Small intestine (tissue), 7 donors: ENCODE measurements around the gene FAM110C. TPM values are rescaled to one million over a fixed set of nuclear protein-coding genes. Genes with fewer than 3 reads are reported as not detected.
A peak's percentile ranks its signal among the peaks of the same experiment; 100 is the strongest.

Experiments used
- DNase-seq, 2 donors: peaks; one replicate each; pipeline versions ENCODE4 v3.0.0 to v3.0.0-alpha.2; 2013
- FAIRE-seq: peaks from 2 replicates; lab custom pipeline; 2012; peaks lifted over from hg19 to GRCh38; lab: Jason Lieb, UNC
- H3K27ac ChIP-seq, 3 donors: one replicate each; pipeline ENCODE4 v1.5.1; 2013; ENCODE audit warnings: low read length in 2 of 3, mild to moderate bottlenecking in 2 of 3, control low read depth in 1 of 3, inconsistent platforms in 1 of 3, low read depth in 1 of 3, moderate library complexity in 1 of 3
- H3K27me3 ChIP-seq, 3 donors: one replicate each; pipeline ENCODE4 v1.6.1; 2013; ENCODE audit warnings: low read length in 3 of 3, inconsistent platforms in 1 of 3; ENCODE audit not compliant: control insufficient read depth in 3 of 3, insufficient read depth in 3 of 3
- H3K36me3 ChIP-seq, 3 donors: one replicate each; pipeline ENCODE4 v1.6.1; 2013; ENCODE audit warnings: low read length in 3 of 3, inconsistent platforms in 1 of 3, low read depth in 1 of 3, mild to moderate bottlenecking in 1 of 3, moderate library complexity in 1 of 3; ENCODE audit not compliant: control insufficient read depth in 3 of 3, insufficient read depth in 2 of 3
- H3K4me1 ChIP-seq, 3 donors: one replicate each; pipeline ENCODE4 v1.6.1; 2013; ENCODE audit warnings: low read length in 2 of 3, inconsistent platforms in 1 of 3, low read depth in 1 of 3, mild to moderate bottlenecking in 1 of 3, moderate library complexity in 1 of 3; ENCODE audit not compliant: control insufficient read depth in 3 of 3, insufficient read depth in 2 of 3
- H3K4me3 ChIP-seq, 3 donors: one replicate each; pipeline ENCODE4 v1.5.1; 2013; ENCODE audit warnings: low read length in 3 of 3, control low read depth in 1 of 3, inconsistent platforms in 1 of 3, low read depth in 1 of 3, mild to moderate bottlenecking in 1 of 3, moderate library complexity in 1 of 3
- H3K9me3 ChIP-seq, 2 donors: one replicate each; pipeline ENCODE4 v1.6.1; 2013; ENCODE audit warnings: low read depth in 1 of 2, low read length in 1 of 2; ENCODE audit not compliant: control insufficient read depth in 2 of 2, insufficient read depth in 1 of 2
- WGBS, 3 donors: extraction: QIAGEN DNeasy Blood & Tissue Kit; methylation state at CpG; one replicate each; pipeline ENCODE4 v1.1.7; 2013; 5-methylcytosine and 5-hydroxymethylcytosine counted together
- polyA plus RNA-seq, 4 donors: library from polyadenylated mRNA; stranded (reverse) in 3 of 4; unstranded in 1 of 4; fragments of 200-250 nt in 3 of 4; fragments of 120-200 nt in 1 of 4; gene quantifications; one replicate each; pipeline versions ENCODE4 v1.2.1 to v1.2.3, GENCODE V29; 2013
- donor health status: healthy with polysubstance abuse.
- donor health status: control.
- donor health status: control.
- donor health status: Bipolar disorder and iron deficiency.
- donor health status: healthy.

FAM110C gene
- polyA plus RNA-seq, 4 donors, result 6.2 to 28.3 (median 13.0) TPM

DNA sequence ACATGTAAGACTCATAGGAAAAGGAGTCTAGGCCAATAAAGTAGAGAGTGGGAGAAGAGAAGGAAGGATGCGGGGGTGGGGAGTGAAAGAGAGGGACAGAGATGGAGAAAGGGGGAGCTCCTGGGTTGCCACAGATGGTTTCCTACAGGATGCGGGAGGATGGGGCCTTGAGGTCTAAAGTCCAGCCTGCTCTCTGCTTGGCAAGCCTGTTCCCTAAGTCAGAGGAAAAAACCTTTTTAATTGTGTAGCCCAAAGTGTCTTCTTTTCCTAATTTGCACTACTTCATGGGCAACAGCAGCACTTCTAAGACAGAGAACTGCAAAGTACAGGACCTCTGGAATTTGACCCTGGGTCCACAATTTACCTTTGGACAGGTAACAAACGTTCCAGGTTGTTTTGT is 1.4 kb upstream of the FAM110C start:
- Histone ChIP-seq H3K4me1 (peaks cover 0 to 24% (median 0%) of the 10 kb centered on the region in 3 donors), H3K4me3 (no peak overlapping the region), H3K36me3 (no peaks in the 10 kb centered on the region), H3K27me3 (peaks cover 0 to 13% (median 6%) of the 10 kb centered on the region in 3 donors), H3K27ac (peak overlapping the region in 2 of 3 donors; percentile 79 to 87), H3K9me3 (no peaks in the 10 kb centered on the region)
- 20 to 41% (median 26%) methylated on average over 3 of the region's 3 CpGs for WGBS, 3 donors
- DNase-seq (peak; percentile 59 to 62), FAIRE-seq (no peak)

DNA sequence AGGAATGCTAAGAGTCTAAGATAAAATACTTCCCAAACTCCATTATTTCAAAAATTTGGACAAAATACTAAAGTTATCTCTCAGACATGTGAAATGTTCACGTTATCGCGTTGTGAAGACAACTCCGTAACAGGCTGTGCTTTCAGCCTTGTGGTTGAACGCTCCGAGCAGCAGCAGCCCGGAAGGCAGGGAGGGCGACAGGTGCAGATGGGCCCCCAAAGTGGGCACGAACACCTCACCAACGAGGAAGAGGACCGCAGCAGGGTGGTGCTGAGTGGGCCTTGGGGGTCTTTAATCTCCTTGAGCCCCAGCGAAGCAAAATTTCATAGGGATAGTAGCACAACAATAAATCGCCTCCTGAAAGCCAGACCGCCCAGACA is 1.0 kb upstream of the FAM110C start:
- Histone ChIP-seq H3K4me1 (peaks cover 0 to 24% (median 0%) of the 10 kb centered on the region in 3 donors), H3K27ac (peak overlapping the region; percentile 79 to 97 (median 87))
- no peak for FAIRE-seq

DNA sequence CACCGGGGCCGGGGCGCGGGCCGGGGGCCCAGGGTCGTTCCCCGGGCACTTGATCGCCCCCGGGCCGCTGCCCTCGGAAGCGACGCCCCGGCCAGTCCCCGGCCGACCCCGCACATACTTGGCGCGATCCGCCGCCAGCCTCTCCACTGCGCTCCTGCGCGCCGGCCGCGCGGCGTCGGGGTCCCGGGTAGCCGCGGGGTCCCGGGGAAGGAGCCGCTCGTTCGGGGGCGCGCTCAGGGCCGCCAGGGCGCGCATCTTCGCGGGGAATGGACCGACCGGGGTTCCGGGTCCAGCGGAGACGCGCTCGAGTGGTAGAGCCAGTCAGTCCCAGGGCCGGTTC is 204 bp downstream of the FAM110C start:
- H3K4me1 ChIP-seq, result peaks cover 0 to 30% (median 2%) of the 10 kb centered on the region in 3 donors
- WGBS, 3 donors, result 2 to 9% (median 4%) methylated on average over 40 to 52 of the region's 52 CpGs
- peaks cover 0 to 13% (median 6%) of the 10 kb centered on the region in 3 donors for H3K27me3 ChIP-seq
- H3K27ac ChIP-seq, result peak overlapping the region; percentile 84 to 96 (median 92)
- FAIRE-seq (no peak), DNase-seq (no peak)
- H3K4me3 ChIP-seq, result peak overlapping the region; percentile 60 to 72 (median 71)
- H3K9me3 ChIP-seq, result no peaks in the 10 kb centered on the region
- H3K36me3 ChIP-seq, result peaks cover 0 to 2% (median 2%) of the 10 kb centered on the region in 3 donors

More for the DNA sequence above, 1.0 kb upstream of the FAM110C start:
- WGBS, 3 donors, result 11 to 34% (median 30%) methylated on average over 14 of the region's 14 CpGs
- Histone ChIP-seq H3K9me3 (no peaks in the 10 kb centered on the region), H3K36me3 (no peaks in the 10 kb centered on the region), H3K27me3 (peaks cover 0 to 13% (median 6%) of the 10 kb centered on the region in 3 donors), H3K4me3 (peak overlapping the region in 2 of 3 donors; percentile 71 to 72)
- DNase-seq, result peak in 1 of 2 donors; percentile 41

DNA sequence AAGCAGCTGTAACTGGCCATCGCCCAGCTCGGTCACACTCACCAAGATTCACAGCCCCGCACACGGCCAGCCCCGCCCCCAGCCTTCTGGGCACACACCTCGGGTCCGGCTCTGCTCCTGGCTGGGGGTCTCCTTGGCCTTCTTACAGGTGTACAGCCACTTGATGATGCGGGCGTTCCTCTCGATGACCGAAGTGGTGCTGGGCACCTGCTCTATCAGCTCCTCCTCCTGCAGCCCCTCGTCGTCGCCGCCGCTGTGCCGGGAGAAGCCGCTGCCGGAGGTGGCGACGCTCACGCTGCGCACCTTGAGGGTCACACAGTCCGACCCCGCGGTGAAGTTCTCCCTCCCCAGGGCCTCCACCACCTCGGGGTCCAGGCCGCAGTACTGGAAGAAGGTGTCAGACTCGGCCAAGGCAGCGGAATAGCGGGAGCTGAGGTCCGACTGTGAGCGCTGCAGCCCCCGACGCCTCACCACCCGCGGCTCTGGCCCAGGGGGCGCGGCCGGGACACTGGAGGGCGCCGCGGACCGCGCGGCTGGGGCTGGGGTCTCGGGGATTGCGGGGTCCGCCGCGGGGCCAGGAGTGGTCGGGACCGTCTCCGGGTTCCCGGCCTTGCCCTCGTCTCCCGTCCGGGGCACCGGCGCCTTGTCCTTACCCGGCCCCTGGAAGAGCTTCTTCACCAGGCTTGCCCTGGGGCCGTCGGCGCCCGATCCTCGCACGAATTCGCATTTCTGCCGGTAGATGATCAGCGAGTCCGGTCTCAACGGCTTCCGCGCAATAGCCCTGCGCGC is 769 bp downstream of the FAM110C start:
- Histone ChIP-seq H3K4me3 (peak overlapping the region; percentile 60 to 72 (median 71)), H3K9me3 (no peaks in the 10 kb centered on the region), H3K36me3 (peaks cover 0 to 3% (median 2%) of the 10 kb centered on the region in 3 donors), H3K27me3 (peaks cover 0 to 13% (median 6%) of the 10 kb centered on the region in 3 donors), H3K27ac (peak overlapping the region; percentile 84 to 96 (median 92)), H3K4me1 (peaks cover 0 to 32% (median 2%) of the 10 kb centered on the region in 3 donors)
- WGBS, 3 donors, result 3 to 7% (median 5%) methylated on average over 55 to 76 of the region's 76 CpGs
- peak in 1 of 2 donors; percentile 63 for DNase-seq
- FAIRE-seq, result no peak

DNA sequence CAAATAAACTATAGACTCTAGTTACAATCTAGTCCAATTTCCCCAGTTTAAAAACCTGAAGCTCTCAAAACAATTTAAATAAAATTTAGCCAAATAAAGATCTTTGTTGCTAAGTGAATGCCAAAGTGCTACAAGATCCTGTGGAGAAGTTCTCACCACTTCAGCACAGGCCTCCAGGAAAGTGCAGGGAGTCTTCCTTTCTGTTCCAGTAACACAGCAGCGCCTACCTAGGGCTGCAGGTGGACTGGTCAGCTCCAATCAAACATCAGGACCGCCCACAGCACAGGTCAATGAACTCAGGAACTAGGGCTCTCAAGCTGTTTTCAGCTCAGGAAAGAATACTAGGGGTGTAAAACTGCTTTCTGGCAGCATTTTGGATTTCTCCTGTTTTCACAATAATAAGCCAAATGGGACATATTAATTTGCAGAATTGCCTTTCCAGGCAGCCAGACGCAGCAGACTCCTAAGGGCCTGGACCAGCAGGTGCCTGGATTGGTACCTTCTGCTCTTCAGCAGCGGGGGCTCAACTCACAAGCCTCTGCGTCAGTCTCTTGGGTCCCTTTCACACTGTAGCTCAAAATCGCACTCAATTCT is 1.5 kb downstream of the FAM110C start:
- Histone ChIP-seq H3K4me3 (peak overlapping the region; percentile 60 to 72 (median 71)), H3K36me3 (peaks cover 0 to 4% (median 2%) of the 10 kb centered on the region in 3 donors), H3K4me1 (peaks cover 0 to 33% (median 2%) of the 10 kb centered on the region in 3 donors), H3K9me3 (no peaks in the 10 kb centered on the region), H3K27ac (peak overlapping the region; percentile 84 to 96 (median 92)), H3K27me3 (peaks cover 0 to 13% (median 6%) of the 10 kb centered on the region in 3 donors)
- DNase-seq (peak; percentile 78 to 88), FAIRE-seq (no peak)
- 12 to 30% (median 13%) methylated on average over 6 of the region's 6 CpGs for WGBS, 3 donors

DNA sequence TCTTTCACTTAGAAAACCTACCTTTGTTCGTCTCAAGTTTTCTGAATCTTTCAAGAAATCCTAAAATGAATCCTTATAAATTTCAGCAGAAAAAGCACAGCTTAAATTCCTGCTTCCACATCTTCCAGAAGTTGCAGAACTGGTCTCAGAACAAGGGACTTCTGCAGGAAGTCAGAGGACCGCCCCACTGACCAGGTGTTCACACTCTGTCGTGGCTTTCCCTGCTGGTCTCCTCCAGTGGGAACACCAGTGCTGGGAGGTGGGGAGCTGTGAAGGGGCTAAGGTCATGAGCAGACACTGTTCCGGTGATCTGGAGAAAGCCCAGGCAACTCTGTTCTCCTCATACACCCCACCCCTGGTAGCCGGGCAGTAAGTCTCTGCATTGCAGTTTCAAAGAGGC is 3.5 kb downstream of the FAM110C start:
- DNase-seq (peak; percentile 39 to 40), FAIRE-seq (no peak)
- H3K9me3 ChIP-seq, result no peaks in the 10 kb centered on the region
- peaks cover 0 to 38% (median 3%) of the 10 kb centered on the region in 3 donors for H3K4me1 ChIP-seq
- peaks cover 0 to 12% (median 6%) of the 10 kb centered on the region in 3 donors for H3K27me3 ChIP-seq
- H3K4me3 ChIP-seq, result peak overlapping the region in 2 of 3 donors; percentile 71 to 72
- 10 to 51% (median 20%) methylated on average over 5 of the region's 5 CpGs for WGBS, 3 donors
- H3K36me3 ChIP-seq, result peaks cover 0 to 9% (median 4%) of the 10 kb centered on the region in 3 donors
- H3K27ac ChIP-seq, result peak overlapping the region in 2 of 3 donors; percentile 14

DNA sequence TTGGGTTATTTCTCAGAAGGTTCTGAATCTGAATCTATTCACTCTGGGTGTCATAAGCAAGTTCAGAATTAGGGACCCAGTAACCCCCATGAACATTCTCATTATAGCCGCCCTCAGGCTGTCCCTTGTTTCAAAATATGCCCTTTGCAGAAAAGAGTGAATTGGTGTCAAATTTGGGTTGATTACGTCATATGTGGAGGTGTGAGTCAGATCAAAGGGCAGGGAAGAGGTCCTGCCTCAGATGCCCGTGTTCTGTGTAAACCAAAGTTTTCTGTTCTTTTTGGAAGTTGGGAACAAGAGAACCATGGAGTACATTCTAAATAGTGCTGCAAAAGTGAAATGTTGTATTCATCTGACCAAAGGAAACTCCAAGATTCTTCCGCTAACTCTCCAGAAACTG is 5.8 kb downstream of the FAM110C start:
- Histone ChIP-seq H3K4me3 (no peak overlapping the region), H3K9me3 (no peaks in the 10 kb centered on the region), H3K27me3 (peaks cover 0 to 9% (median 0%) of the 10 kb centered on the region in 3 donors), H3K4me1 (peaks cover 4 to 50% (median 6%) of the 10 kb centered on the region in 3 donors), H3K36me3 (peaks cover 0 to 18% (median 4%) of the 10 kb centered on the region in 3 donors), H3K27ac (no peak overlapping the region)
- no peak for FAIRE-seq
- WGBS, 3 donors, result 60 to 70% (median 69%) methylated on average over 4 of the region's 4 CpGs
- no peak for DNase-seq

DNA sequence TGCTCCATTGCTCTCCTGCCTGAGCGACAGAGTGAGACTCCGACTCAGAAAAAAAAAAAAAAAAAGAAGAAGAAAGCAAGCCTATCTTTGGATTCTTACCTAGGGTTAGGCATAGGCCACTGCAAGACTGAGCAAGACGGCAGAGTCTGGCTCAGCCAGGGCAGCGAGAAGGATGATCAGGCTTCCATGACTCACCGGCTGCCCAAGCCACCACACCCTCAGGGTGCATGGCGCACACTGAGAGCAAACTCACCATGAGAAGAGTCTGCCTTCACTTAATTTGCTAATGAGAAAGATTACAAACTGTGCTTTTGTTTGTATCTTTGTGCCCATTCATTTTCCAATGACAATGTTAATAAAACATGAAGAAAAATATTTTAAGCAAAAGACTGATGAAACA is 8.2 kb downstream of the FAM110C start:
- H3K27me3 ChIP-seq, result no peaks in the 10 kb centered on the region
- FAIRE-seq (no peak), DNase-seq (peak; percentile 52 to 77)
- H3K9me3 ChIP-seq, result no peaks in the 10 kb centered on the region
- peak overlapping the region in 2 of 3 donors; percentile 43 to 52 for H3K27ac ChIP-seq
- no peak overlapping the region for H3K4me3 ChIP-seq
- 53 to 81% (median 59%) methylated on average over 6 of the region's 6 CpGs for WGBS, 3 donors
- H3K36me3 ChIP-seq, result peaks cover 0 to 18% (median 4%) of the 10 kb centered on the region in 3 donors
- H3K4me1 ChIP-seq, result peaks cover 15 to 63% (median 15%) of the 10 kb centered on the region in 3 donors
